GM12878 (cell line): ENCODE results near the gene HK3.

Source experiments
- CEBPB ChIP-seq, 2 experiments: fragments of 150-350 bp in 1 of 2; IDR thresholded peaks; 2 replicates each; pipeline ENCODE4 v1.6.1; 2012 to 2014; ENCODE audit warnings: low read depth in 2 of 2, low read length in 2 of 2, borderline replicate concordance in 1 of 2, inconsistent platforms in 1 of 2
- CTCF ChIP-seq, 3 experiments: IDR thresholded peaks in 2 of 3; conservative IDR thresholded peaks in 1 of 3; 2 replicates each; pipeline ENCODE4 v1.5.1; 2011; ENCODE audit warnings: low read depth in 3 of 3, low read length in 3 of 3, mild to moderate bottlenecking in 3 of 3, control low read depth in 2 of 3, moderate library complexity in 2 of 3, inconsistent platforms in 1 of 3, mixed read lengths in 1 of 3; ENCODE audit not compliant: control insufficient read depth in 2 of 3, insufficient read depth in 1 of 3; ENCODE audit errors: extremely low read depth in 1 of 3
- EGR1 ChIP-seq, 2 experiments: IDR thresholded peaks; 1 replicate in 1 of 2; 2 replicates in 1 of 2; pipeline ENCODE4 v1.6.1; 2011 to 2012; ENCODE audit warnings: low read depth in 2 of 2, low read length in 2 of 2, borderline replicate concordance in 1 of 2, mild to moderate bottlenecking in 1 of 2, moderate library complexity in 1 of 2
- EZH2 ChIP-seq: IDR thresholded peaks from 2 replicates; pipeline ENCODE4 v1.6.1; 2012; ENCODE audit warnings: low read depth, mild to moderate bottlenecking, control low read depth, inconsistent platforms, low read length, borderline replicate concordance; ENCODE audit not compliant: control insufficient read depth
- HDAC6 ChIP-seq: fragments of 200-600 bp; sonication (generic); IDR thresholded peaks from one replicate; pipeline ENCODE4 v1.8.0; 2017; ENCODE audit warnings: antibody characterized with exemption; ENCODE audit not compliant: unreplicated experiment
- POLR2A ChIP-seq: IDR thresholded peaks from 2 replicates; pipeline ENCODE4 v1.6.1; 2011; ENCODE audit warnings: low read depth, mild to moderate bottlenecking, low read length
- SREBF2 ChIP-seq: IDR thresholded peaks from 2 replicates; pipeline ENCODE4 v1.6.1; 2012; ENCODE audit warnings: mild to moderate bottlenecking, low read length
- SUZ12 ChIP-seq: fragments of 200-600 bp; sonication (generic); IDR thresholded peaks from one replicate; pipeline ENCODE4 v1.6.1; 2018; ENCODE audit warnings: antibody characterized with exemption, mild to moderate bottlenecking; ENCODE audit not compliant: unreplicated experiment

- TF ChIP-seq HDAC6 = no peak
- no peak for TF ChIP-seq CTCF (IDR thresholded peaks at IDR 0.05 in 2 of 3, conservative IDR thresholded peaks at IDR 0.05 in 1 of 3; ENCODE audit: control insufficient read depth in 2 of 3, extremely low read depth in 1 of 3, insufficient read depth in 1 of 3, low read depth in 3 of 3, low read length in 3 of 3)
- TF ChIP-seq CEBPB (IDR thresholded peaks at IDR 0.05; ENCODE audit: borderline replicate concordance in 1 of 2, low read depth in 2 of 2, low read length in 2 of 2) = no peak
- TF ChIP-seq EGR1 (IDR thresholded peaks at IDR 0.05; ENCODE audit: borderline replicate concordance in 1 of 2, low read depth in 2 of 2, low read length in 2 of 2) = no peak
- no peak for TF ChIP-seq SUZ12
- no peak for TF ChIP-seq POLR2A
- no peak for TF ChIP-seq SREBF2
- TF ChIP-seq EZH2 = no peak
Measured at GRCh38 chr5:176845392-176845713, 53.8 kb downstream of the HK3 start.
